Measurements from ENCODE around the gene LANCL1. TPM values are rescaled to one million over a fixed set of nuclear protein-coding genes. Genes with fewer than 3 reads are reported as not detected.

Gene LANCL1
- polyA plus RNA-seq, 1 donor from 2014 or later = 76.7 TPM

DNA sequence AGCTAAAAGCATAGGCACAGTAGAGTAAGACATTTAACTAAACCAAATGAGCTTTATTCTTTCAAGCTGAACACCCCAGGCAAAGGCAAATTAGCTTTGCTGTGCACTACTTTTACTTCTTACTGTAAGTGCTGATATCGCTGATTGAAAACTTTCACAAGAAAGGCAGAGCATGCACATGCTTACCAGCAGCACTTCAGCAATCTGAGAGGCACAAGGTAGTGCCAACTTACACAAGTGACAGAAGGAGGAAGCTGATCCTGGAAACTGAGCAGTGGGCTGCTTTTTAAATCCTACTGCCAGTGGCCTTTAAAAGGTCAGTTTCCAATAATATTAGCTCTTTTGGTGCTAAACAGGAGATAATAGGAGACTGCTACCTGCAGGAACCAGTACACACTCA lies 43.9 kb downstream of the LANCL1 start:
- no peaks in the 10 kb centered on the region for H3K9me2 ChIP-seq (ENCODE audit: insufficient read depth, low read length)
- no peaks in the 10 kb centered on the region for H3K9me3 ChIP-seq (ENCODE audit: low read length)
- H3K79me2 ChIP-seq (replicated peaks; ENCODE audit: insufficient read depth, low read length) = no peaks in the 10 kb centered on the region
- no peaks in the 10 kb centered on the region for H3K27me3 ChIP-seq (ENCODE audit: insufficient read depth, low read depth, low read length)
- H3F3A ChIP-seq (ENCODE audit: insufficient read depth, low read length, poor library complexity, severe bottlenecking) = no peaks in the 10 kb centered on the region
- no peak overlapping the region for H3K4me2 ChIP-seq (ENCODE audit: low read length)
- no peak overlapping the region for H3K9ac ChIP-seq (ENCODE audit: low read length)
- H3K36me3 ChIP-seq (ENCODE audit: insufficient read depth, low read length) = peaks cover 20% of the 10 kb centered on the region
- H3K27ac ChIP-seq (ENCODE audit: low read length) = no peak overlapping the region
- TF ChIP-seq REST (IDR thresholded peaks at IDR 0.05; ENCODE audit: borderline replicate concordance) (no peak), POLR2AphosphoS5 (IDR thresholded peaks at IDR 0.05) (no peak), EZH2 (IDR thresholded peaks at IDR 0.05; ENCODE audit: borderline replicate concordance, insufficient read depth, low read length, poor library complexity, severe bottlenecking) (no peak), MXI1 (conservative IDR thresholded peaks at IDR 0.05; ENCODE audit: poor library complexity, severe bottlenecking) (no peak), SMC3 (conservative IDR thresholded peaks at IDR 0.05; ENCODE audit: poor library complexity) (no peak), EP300 (conservative IDR thresholded peaks at IDR 0.05; ENCODE audit: poor library complexity, severe bottlenecking) (no peak), RAD21 (conservative IDR thresholded peaks at IDR 0.05) (no peak), TAF1 (IDR thresholded peaks at IDR 0.05; ENCODE audit: low read depth) (no peak)
- TF ChIP-seq, protein P1, sequence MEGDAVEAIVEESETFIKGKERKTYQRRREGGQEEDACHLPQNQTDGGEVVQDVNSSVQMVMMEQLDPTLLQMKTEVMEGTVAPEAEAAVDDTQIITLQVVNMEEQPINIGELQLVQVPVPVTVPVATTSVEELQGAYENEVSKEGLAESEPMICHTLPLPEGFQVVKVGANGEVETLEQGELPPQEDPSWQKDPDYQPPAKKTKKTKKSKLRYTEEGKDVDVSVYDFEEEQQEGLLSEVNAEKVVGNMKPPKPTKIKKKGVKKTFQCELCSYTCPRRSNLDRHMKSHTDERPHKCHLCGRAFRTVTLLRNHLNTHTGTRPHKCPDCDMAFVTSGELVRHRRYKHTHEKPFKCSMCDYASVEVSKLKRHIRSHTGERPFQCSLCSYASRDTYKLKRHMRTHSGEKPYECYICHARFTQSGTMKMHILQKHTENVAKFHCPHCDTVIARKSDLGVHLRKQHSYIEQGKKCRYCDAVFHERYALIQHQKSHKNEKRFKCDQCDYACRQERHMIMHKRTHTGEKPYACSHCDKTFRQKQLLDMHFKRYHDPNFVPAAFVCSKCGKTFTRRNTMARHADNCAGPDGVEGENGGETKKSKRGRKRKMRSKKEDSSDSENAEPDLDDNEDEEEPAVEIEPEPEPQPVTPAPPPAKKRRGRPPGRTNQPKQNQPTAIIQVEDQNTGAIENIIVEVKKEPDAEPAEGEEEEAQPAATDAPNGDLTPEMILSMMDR (IDR thresholded peaks at IDR 0.05; ENCODE audit: poor library complexity, severe bottlenecking) = no peak
- H2AFZ ChIP-seq (ENCODE audit: low read depth, low read length) = no peak overlapping the region
- H3K4me3 ChIP-seq (ENCODE audit: low read length) = no peak overlapping the region
- no peaks in the 10 kb centered on the region for H4K20me1 ChIP-seq (ENCODE audit: insufficient read depth)

DNA sequence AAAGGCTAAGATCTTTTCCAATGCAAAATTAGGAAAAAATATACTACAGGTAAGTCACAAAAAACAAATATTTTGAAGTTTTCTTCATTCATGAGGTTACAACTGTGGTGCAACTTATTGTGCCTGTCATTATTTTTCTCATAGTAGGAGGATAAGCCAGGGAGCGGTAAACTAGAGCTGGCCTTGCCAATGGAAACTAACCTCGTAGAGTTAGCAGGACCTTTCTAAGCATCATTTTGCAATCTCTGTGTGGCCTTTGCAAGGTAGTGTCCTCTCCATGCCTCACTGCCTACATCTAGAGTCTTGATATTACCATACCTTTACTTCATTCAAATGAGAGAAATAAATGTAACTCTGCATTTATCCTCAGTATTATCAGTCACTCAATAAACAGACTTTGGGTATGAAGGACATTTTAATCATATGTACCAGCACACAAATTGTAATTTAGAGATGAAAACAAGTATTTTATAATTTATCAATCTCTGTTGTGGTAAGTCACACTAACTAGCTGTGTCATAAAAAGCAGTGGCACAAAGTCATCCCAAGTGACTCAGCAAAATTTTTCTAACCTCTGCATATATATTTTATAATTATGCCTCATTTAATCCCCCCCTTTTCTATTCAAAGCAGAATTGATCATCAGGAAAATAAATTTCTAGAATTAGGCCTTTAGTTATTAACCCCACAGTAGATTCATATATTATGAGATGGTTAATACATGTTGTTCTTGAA lies 47.0 kb downstream of the LANCL1 start:
- Histone ChIP-seq H3K9me2 (ENCODE audit: insufficient read depth, low read length) (no peaks in the 10 kb centered on the region), H3K36me3 (ENCODE audit: insufficient read depth, low read length) (peaks cover 7% of the 10 kb centered on the region), H3K4me2 (ENCODE audit: low read length) (no peak overlapping the region), H3F3A (ENCODE audit: insufficient read depth, low read length, poor library complexity, severe bottlenecking) (no peaks in the 10 kb centered on the region), H3K79me2 (replicated peaks; ENCODE audit: insufficient read depth, low read length) (no peaks in the 10 kb centered on the region), H2AFZ (ENCODE audit: low read depth, low read length) (no peak overlapping the region), H3K27me3 (ENCODE audit: insufficient read depth, low read depth, low read length) (no peaks in the 10 kb centered on the region), H3K4me3 (ENCODE audit: low read length) (no peak overlapping the region), H3K9ac (ENCODE audit: low read length) (no peak overlapping the region), H3K27ac (ENCODE audit: low read length) (no peak overlapping the region), H3K9me3 (ENCODE audit: low read length) (no peaks in the 10 kb centered on the region), H4K20me1 (ENCODE audit: insufficient read depth) (no peaks in the 10 kb centered on the region)
- TF ChIP-seq SMC3 (conservative IDR thresholded peaks at IDR 0.05; ENCODE audit: poor library complexity) (no peak), REST (IDR thresholded peaks at IDR 0.05; ENCODE audit: borderline replicate concordance) (no peak), RAD21 (conservative IDR thresholded peaks at IDR 0.05) (no peak), MXI1 (conservative IDR thresholded peaks at IDR 0.05; ENCODE audit: poor library complexity, severe bottlenecking) (no peak), EP300 (conservative IDR thresholded peaks at IDR 0.05; ENCODE audit: poor library complexity, severe bottlenecking) (no peak), TAF1 (IDR thresholded peaks at IDR 0.05; ENCODE audit: low read depth) (no peak), EZH2 (IDR thresholded peaks at IDR 0.05; ENCODE audit: borderline replicate concordance, insufficient read depth, low read length, poor library complexity, severe bottlenecking) (no peak), POLR2AphosphoS5 (IDR thresholded peaks at IDR 0.05) (no peak)
- TF ChIP-seq, protein P1 (IDR thresholded peaks at IDR 0.05; ENCODE audit: poor library complexity, severe bottlenecking) = no peak
